Lower leg skin (tissue), 4 donors: ENCODE measurements around the gene CALCOCO1. TPM values are rescaled to one million over a fixed set of nuclear protein-coding genes. Genes with fewer than 3 reads are reported as not detected.

ENCODE experiments used
- DNase-seq, 2 donors: peaks; one replicate each; pipeline ENCODE4 v3.0.0-alpha.2; 2019; ENCODE audit warnings: low spot score in 2 of 2
- H3K4me3 ChIP-seq: fragments of 200-600 bp; sonication (generic); 2 replicates; pipeline ENCODE4 v1.5.1; 2017; ENCODE audit warnings: mild to moderate bottlenecking, low read depth; ENCODE audit not compliant: poor library complexity, severe bottlenecking
- POLR2A ChIP-seq, 2 donors: fragments of 450-650 bp; IDR thresholded peaks; one replicate each; pipeline ENCODE4 v1.6.1; 2016 to 2017; ENCODE audit warnings: antibody characterized with exemption in 2 of 2, mild to moderate bottlenecking in 1 of 2, moderate library complexity in 1 of 2
- WGBS, 2 donors: methylation state at CpG; one replicate each; pipeline ENCODE4 v1.1.5; 2018; 5-methylcytosine and 5-hydroxymethylcytosine counted together
- intact Hi-C: fragments of 100-400 bp; cut with DNase I; formaldehyde crosslinking; loops from one replicate; pipeline ENCODE4 v1.15.0; 2023; ENCODE audit warnings: low total_unique reads
- total RNA-seq, 4 donors: library from RNA; depleted of rRNA; stranded (reverse); fragments of >200 nt; gene quantifications; one replicate each; pipeline ENCODE4 v1.1.0, GENCODE V29; 2016
- TF ChIP-seq, protein P1 (sequence below), 3 donors: fragments of 450-650 bp; IDR thresholded peaks; one replicate each; pipeline ENCODE4 v1.5.1; 2016; ENCODE audit warnings: antibody characterized with exemption in 3 of 3, mild to moderate bottlenecking in 3 of 3, moderate library complexity in 2 of 3

Gene CALCOCO1
- total RNA-seq, 4 donors from 2014 or later = 313 to 432 (median 391) TPM

DNA sequence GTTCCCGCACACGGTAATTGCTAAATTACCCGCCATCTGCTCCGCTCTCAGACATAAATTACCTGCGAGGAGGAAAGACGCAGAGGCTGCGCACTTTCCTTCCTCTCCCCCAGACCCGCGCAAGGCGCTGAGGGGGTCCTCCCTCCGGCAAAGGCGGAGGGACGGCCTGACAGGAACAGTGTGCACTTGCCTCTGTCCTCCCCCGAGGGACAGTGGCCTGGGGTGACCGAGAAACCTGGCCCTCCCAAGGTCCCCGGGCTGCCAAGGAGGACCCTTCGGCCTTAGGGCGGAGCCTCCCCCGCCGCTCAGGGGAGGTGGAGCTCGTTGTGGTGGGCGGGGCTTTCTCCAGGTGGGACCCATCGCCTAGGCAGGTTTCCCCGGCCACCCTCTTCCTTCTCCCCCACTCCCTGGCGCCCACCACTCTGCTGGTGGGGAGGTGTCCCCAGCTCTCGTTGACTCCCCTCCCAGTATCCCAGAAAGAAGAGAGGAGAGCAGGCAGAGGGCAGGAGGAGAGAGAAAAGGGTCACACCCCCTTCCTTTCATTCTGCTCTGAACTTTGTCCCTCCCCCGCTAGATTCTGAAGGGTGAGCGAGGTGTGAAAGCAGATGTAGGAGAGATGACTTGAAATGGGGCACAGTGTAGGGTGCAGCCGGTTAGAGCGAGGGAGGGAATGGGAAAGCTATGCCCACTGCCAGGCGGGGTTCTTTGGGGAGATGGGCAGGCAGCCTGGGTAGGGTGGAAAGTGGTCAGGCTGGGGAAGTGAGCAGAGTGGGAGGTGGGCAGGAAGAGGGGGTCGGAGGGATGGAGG is 11.4 kb upstream of the CALCOCO1 start:
- TF ChIP-seq, protein P1, sequence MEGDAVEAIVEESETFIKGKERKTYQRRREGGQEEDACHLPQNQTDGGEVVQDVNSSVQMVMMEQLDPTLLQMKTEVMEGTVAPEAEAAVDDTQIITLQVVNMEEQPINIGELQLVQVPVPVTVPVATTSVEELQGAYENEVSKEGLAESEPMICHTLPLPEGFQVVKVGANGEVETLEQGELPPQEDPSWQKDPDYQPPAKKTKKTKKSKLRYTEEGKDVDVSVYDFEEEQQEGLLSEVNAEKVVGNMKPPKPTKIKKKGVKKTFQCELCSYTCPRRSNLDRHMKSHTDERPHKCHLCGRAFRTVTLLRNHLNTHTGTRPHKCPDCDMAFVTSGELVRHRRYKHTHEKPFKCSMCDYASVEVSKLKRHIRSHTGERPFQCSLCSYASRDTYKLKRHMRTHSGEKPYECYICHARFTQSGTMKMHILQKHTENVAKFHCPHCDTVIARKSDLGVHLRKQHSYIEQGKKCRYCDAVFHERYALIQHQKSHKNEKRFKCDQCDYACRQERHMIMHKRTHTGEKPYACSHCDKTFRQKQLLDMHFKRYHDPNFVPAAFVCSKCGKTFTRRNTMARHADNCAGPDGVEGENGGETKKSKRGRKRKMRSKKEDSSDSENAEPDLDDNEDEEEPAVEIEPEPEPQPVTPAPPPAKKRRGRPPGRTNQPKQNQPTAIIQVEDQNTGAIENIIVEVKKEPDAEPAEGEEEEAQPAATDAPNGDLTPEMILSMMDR (IDR thresholded peaks at IDR 0.05) = no peak
- no peak for TF ChIP-seq POLR2A (IDR thresholded peaks at IDR 0.05)
- DNase-seq = no peak
- WGBS, 2 donors = 19 to 20% methylated on average over 30 to 32 of the region's 32 CpGs
- no peak overlapping the region for H3K4me3 ChIP-seq
- intact Hi-C loops = no loop called here

GRCh38 chr12:53737951-53738405 is 10.7 kb upstream of the CALCOCO1 start:
- no peak for TF ChIP-seq POLR2A (IDR thresholded peaks at IDR 0.05)
- TF ChIP-seq, protein P1 (IDR thresholded peaks at IDR 0.05) = no peak
- no peak overlapping the region for H3K4me3 ChIP-seq
- 63 to 65% methylated on average over 14 of the region's 14 CpGs for WGBS, 2 donors
- DNase-seq = no peak
- intact Hi-C loops = no loop called here

GRCh38 chr12:53737093-53737808 is 10.0 kb upstream of the CALCOCO1 start:
- no peak overlapping the region for H3K4me3 ChIP-seq
- 82 to 84% methylated on average over 14 of the region's 14 CpGs for WGBS, 2 donors
- intact Hi-C loops = no loop called here
- DNase-seq = no peak
- TF ChIP-seq, protein P1 (IDR thresholded peaks at IDR 0.05) = no peak
- TF ChIP-seq POLR2A (IDR thresholded peaks at IDR 0.05) = no peak

DNA sequence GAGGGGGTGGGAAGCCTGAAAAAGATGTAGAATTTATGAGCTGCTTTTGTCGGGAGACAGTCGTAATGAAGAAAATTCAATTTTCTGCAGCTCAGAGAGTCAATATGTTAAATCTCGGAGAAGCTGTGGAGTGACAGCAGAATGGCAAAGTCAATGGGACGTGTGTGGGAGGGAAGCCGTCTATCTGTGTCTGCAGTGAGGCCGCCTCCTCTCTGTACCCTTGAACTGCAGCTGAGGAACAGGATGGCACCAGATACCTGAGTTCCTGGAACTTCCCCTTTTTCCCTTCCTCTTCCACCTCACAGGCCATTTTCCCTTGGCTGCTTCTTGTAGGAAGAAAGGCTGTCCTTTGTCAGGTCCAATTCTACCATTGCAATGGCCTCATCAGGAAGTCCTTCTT is 9.3 kb upstream of the CALCOCO1 start:
- TF ChIP-seq, protein P1 (IDR thresholded peaks at IDR 0.05) = no peak
- TF ChIP-seq POLR2A (IDR thresholded peaks at IDR 0.05) = no peak
- H3K4me3 ChIP-seq = no peak overlapping the region
- WGBS, 2 donors = 91 to 92% methylated on average over 6 of the region's 6 CpGs
- intact Hi-C loops = no loop called here
- no peak for DNase-seq

DNA sequence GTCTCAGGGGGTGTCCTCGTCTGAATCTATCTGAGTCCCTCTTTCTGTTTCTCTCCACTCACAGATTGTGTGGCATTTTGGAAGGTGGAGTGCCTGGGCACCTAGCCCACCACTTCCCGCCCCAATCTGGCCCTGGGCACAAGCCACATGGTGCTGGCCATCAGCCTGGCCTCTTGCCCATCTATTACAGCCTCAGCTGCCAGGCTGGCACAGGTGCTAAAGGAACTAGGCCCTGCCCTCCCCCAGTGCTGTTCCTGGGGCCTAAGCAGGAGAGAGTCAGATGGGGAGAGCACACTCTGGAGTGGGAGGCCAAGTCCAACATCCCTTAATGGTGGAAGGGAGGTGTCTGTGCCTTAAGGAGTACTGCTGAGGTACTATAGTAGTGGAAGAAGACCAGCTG is 8.3 kb upstream of the CALCOCO1 start:
- no peak for TF ChIP-seq POLR2A (IDR thresholded peaks at IDR 0.05)
- TF ChIP-seq, protein P1 (IDR thresholded peaks at IDR 0.05) = no peak
- H3K4me3 ChIP-seq = no peak overlapping the region
- 48 to 65% methylated on average over 2 of the region's 2 CpGs for WGBS, 2 donors
- intact Hi-C loops = no loop called here
- no peak for DNase-seq
